ENCODE measurements around the gene HSD11B1L.

The HSD11B1L gene

GRCh38 chr19:5661483-5661882, 19.3 kb upstream of the HSD11B1L start:
- Histone ChIP-seq H3K4me3 (replicated peaks; ENCODE audit: low read depth, low read length) (no peak overlapping the region), H3K27me3 (replicated peaks; ENCODE audit: control insufficient read depth, insufficient read depth, low read length) (no peaks in the 10 kb centered on the region), H3K36me3 (ENCODE audit: control insufficient read depth, insufficient read depth, low read length) (peaks cover 33% of the 10 kb centered on the region)
- DNase-seq (ENCODE audit: extremely low read depth, insufficient read length): no peak
- no peak for TF ChIP-seq CTCF (IDR thresholded peaks at IDR 0.05; ENCODE audit: insufficient read depth, low read length, poor library complexity, severe bottlenecking)

- H3K4me3 ChIP-seq (replicated peaks; ENCODE audit: low read depth, low read length): no peak overlapping the region
- peaks cover 41% of the 10 kb centered on the region for H3K36me3 ChIP-seq (ENCODE audit: control insufficient read depth, insufficient read depth, low read length)
- TF ChIP-seq CTCF (IDR thresholded peaks at IDR 0.05; ENCODE audit: insufficient read depth, low read length, poor library complexity, severe bottlenecking): no peak
- H3K27me3 ChIP-seq (replicated peaks; ENCODE audit: control insufficient read depth, insufficient read depth, low read length): no peaks in the 10 kb centered on the region
- no peak for DNase-seq (ENCODE audit: extremely low read depth, insufficient read length)
Measured at GRCh38 chr19:5663904-5664303, 16.9 kb upstream of the HSD11B1L start.

- DNase-seq (ENCODE audit: extremely low read depth, insufficient read length): no peak
- Histone ChIP-seq H3K27me3 (replicated peaks; ENCODE audit: control insufficient read depth, insufficient read depth, low read length) (no peaks in the 10 kb centered on the region), H3K36me3 (ENCODE audit: control insufficient read depth, insufficient read depth, low read length) (peaks cover 47% of the 10 kb centered on the region), H3K4me3 (replicated peaks; ENCODE audit: low read depth, low read length) (no peak overlapping the region)
- no peak for TF ChIP-seq CTCF (IDR thresholded peaks at IDR 0.05; ENCODE audit: insufficient read depth, low read length, poor library complexity, severe bottlenecking)
Measured at GRCh38 chr19:5664515-5664914, 16.3 kb upstream of the HSD11B1L start.

- peaks cover 49% of the 10 kb centered on the region for H3K36me3 ChIP-seq (ENCODE audit: control insufficient read depth, insufficient read depth, low read length)
- H3K27me3 ChIP-seq (replicated peaks; ENCODE audit: control insufficient read depth, insufficient read depth, low read length): no peaks in the 10 kb centered on the region
- H3K4me3 ChIP-seq (replicated peaks; ENCODE audit: low read depth, low read length): no peak overlapping the region
- peak; percentile 9 for TF ChIP-seq CTCF (IDR thresholded peaks at IDR 0.05; ENCODE audit: insufficient read depth, low read length, poor library complexity, severe bottlenecking)
- no peak for DNase-seq (ENCODE audit: extremely low read depth, insufficient read length)
Measured at GRCh38 chr19:5665781-5666513, 14.9 kb upstream of the HSD11B1L start.

GRCh38 chr19:5666921-5667610, 13.8 kb upstream of the HSD11B1L start:
- no peak for DNase-seq (ENCODE audit: extremely low read depth, insufficient read length)
- peaks cover 47% of the 10 kb centered on the region for H3K36me3 ChIP-seq (ENCODE audit: control insufficient read depth, insufficient read depth, low read length)
- TF ChIP-seq CTCF (IDR thresholded peaks at IDR 0.05; ENCODE audit: insufficient read depth, low read length, poor library complexity, severe bottlenecking): no peak
- no peak overlapping the region for H3K4me3 ChIP-seq (replicated peaks; ENCODE audit: low read depth, low read length)
- H3K27me3 ChIP-seq (replicated peaks; ENCODE audit: control insufficient read depth, insufficient read depth, low read length): no peaks in the 10 kb centered on the region

Data from GM06990 (cell line).